ENCODE measurements around the gene KLHL22. TPM values are rescaled to one million over a fixed set of nuclear protein-coding genes. Genes with fewer than 3 reads are reported as not detected.
"Not testable (repeated sequence)": the region's sequence is repeated elsewhere in the genome, so short reads cannot be mapped to it uniquely, and the experiment has no call there.

The KLHL22 gene
- total RNA-seq, 1 donor = 31.1 TPM

- H3K4me3 ChIP-seq (ENCODE audit: low read depth, low read length) = no peak overlapping the region
- no peak for TF ChIP-seq CTCF (IDR thresholded peaks at IDR 0.05; ENCODE audit: insufficient read depth, low read depth, low read length)
- no peak for DNase-seq (ENCODE audit: low read depth)
Observed at GRCh38 chr22:20413217-20414058, 82.2 kb downstream of the KLHL22 start.

GRCh38 chr22:20412474-20413216 lies 83.0 kb downstream of the KLHL22 start:
- no peak overlapping the region for H3K4me3 ChIP-seq (ENCODE audit: low read depth, low read length)
- TF ChIP-seq CTCF (IDR thresholded peaks at IDR 0.05; ENCODE audit: insufficient read depth, low read depth, low read length) = no peak

GRCh38 chr22:20409385-20409784 lies 86.2 kb downstream of the KLHL22 start:
- DNase-seq (ENCODE audit: low read depth); H3K4me3 ChIP-seq (ENCODE audit: low read depth, low read length): not testable (repeated sequence)

More at GRCh38 chr22:20412474-20413216, 83.0 kb downstream of the KLHL22 start:
- DNase-seq (ENCODE audit: low read depth) = no peak

GRCh38 chr22:20408891-20409290 lies 86.7 kb downstream of the KLHL22 start:
- no peak for TF ChIP-seq CTCF (IDR thresholded peaks at IDR 0.05; ENCODE audit: insufficient read depth, low read depth, low read length)
- no peak overlapping the region for H3K4me3 ChIP-seq (ENCODE audit: low read depth, low read length)
- no peak for DNase-seq (ENCODE audit: low read depth)

GRCh38 chr22:20407829-20408228 lies 87.8 kb downstream of the KLHL22 start:
- no peak overlapping the region for H3K4me3 ChIP-seq (ENCODE audit: low read depth, low read length)
- no peak for DNase-seq (ENCODE audit: low read depth)
- no peak for TF ChIP-seq CTCF (IDR thresholded peaks at IDR 0.05; ENCODE audit: insufficient read depth, low read depth, low read length)

GRCh38 chr22:20406686-20407408 lies 88.7 kb downstream of the KLHL22 start:
- no peak for DNase-seq (ENCODE audit: low read depth)
- H3K4me3 ChIP-seq (ENCODE audit: low read depth, low read length) = no peak overlapping the region
- no peak for TF ChIP-seq CTCF (IDR thresholded peaks at IDR 0.05; ENCODE audit: insufficient read depth, low read depth, low read length)

Data from fibroblast of villous mesenchyme (primary cell).